GM18498 (cell line): Measurements from ENCODE around the gene KIAA0930.
A peak's percentile ranks its signal among the peaks of the same experiment; 100 is the strongest.

Experiments
- ATAC-seq: cut with Tn5 transposase; IDR thresholded peaks from one replicate; pipeline ENCODE4 v1.9.1; 2021; ENCODE audit warnings: mild to moderate bottlenecking, moderate library complexity; ENCODE audit not compliant: unreplicated experiment

Gene KIAA0930

GRCh38 chr22:45218976-45219375 lies 21.7 kb downstream of the KIAA0930 start:
- ATAC-seq = peak; percentile 45

GRCh38 chr22:45217806-45218205 lies 22.9 kb downstream of the KIAA0930 start:
- ATAC-seq = no peak

DNA sequence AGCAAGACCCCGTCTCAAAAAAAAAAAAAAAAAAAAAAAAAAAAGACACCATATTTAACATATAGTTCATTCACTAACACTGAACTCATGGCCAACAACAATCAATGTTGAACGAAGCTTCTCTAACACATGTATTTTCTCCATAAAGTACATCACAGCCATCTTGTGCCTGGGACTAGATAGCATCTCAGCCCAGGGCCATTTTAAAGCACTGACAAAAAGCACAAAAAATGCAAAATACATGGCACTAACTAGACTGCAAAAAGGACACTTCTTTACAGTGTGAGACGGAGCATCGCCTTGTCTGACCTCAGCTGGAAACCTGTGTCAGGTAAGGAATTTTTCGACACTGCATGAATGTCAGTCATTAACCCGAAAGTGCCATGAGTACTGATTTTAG lies 23.3 kb downstream of the KIAA0930 start:
- no peak for ATAC-seq

DNA sequence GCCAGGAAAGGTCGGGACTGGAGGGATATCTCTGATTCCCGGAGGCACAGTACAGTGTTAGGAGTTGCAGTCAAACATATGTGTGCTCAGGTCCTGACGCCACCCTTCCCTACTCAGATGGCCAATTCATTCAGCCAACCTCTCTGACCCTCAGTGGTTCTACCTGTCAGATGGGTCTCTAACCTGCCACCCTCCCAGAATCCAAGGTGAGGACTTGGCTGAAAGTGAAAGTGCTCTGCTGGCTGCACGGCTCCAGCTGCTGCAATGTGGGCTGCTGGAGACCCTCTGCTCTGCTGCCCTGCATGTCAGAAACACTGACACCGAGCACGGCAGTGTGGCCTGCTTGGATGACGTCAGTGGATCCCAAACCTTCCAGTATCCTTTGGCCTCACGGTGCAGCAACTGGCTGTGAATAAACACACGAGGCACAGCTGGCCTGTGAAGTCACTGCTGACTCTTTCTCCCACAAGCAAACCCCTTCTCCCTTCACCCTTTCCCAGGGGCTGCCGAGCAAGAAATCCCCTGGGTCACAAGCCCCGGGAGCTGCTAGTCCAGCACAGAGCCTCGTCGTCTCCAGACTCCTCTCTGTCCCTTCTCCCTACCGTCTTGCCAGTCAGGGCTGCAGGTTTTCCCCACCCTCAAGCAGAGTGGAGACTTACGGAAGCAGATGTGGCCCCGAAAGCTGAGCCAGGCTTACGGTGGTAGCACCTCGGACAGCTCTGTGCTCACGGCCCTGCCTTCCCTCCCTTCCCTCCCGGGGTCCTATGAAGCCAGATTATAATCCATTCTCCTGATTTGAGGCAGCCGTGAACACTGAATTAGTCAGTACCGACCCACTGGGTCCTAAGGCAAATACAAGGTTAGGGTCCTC lies 24.3 kb downstream of the KIAA0930 start:
- no peak for ATAC-seq

DNA sequence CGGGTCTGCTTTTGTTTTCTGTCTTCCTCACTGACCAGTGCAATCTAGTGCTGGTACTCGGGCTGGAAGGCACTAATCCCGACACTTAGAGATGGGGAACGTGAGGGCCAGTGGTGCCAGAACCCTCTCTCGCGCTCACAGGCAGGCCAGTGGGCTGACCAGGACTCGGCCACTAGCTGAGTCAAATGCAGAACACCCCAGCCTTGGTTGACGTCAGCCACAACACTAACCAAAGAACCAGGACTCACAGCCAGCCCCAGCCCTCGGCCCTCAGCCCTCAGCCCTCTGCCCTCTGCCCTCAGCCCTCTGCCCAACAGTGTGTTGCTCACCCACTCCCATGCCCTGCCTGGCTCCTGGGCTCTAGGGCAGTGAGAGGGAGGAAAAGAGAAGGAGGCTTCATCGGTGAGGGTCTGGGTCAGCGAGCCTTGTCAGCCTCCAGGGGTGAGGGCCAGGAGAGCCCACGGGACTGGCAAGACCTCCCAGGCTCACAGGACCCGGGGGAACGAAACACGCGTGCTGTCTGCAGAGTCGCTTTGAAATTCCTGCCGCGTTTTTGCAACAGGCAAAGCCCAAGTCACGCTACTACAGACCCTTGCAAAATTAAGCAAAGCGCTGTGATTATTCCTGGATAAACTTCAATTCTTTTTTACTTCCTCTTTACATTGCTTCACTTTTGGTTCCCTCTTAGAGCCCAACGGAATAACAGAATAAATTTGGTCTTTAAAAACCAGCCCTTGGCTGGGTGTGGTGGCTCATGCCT lies 27.5 kb downstream of the KIAA0930 start:
- ATAC-seq = no peak

- ATAC-seq = no peak
These were observed 28.4 kb downstream of the KIAA0930 start for GRCh38 chr22:45212306-45212709.

- ATAC-seq = no peak
These were observed 28.8 kb downstream of the KIAA0930 start for GRCh38 chr22:45211848-45212247.

DNA sequence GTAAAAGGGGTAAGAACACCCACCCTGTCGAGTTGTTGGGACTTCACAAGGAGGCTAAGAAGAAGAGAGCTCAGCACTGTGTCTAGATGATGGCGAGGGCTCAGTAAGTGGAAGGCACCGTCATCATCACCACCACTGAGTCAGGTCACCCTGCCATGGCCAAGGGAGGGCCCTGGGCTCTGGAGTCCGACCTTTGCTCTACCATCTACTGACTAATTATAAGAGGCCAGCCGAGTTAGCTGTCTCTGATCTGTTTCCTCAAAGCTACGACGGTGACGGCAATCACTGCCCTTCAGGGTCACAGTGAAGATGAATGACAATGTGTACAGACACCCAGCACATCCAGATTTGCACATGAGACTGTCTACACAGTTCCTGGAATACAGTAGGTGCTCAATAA lies 29.3 kb downstream of the KIAA0930 start:
- no peak for ATAC-seq

DNA sequence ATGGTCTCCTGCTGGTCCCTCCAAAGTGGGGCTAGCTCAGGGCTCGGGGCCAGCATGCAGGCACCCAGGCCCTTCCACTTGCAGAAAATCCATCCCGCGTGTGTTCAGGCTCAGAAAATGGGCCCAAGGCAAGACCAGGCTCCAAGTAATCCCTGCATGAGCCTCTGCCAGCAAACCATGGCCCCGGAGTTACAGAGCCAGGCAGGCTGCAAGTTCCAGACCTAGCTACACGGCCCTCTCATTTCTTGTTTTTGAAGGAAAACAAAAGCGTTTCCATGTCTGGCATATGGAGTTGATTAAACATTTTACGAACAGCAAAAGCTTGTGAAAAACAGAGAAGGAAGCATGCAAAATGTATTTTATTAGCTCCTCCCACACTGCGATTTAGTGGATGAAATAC lies 29.7 kb downstream of the KIAA0930 start:
- ATAC-seq = no peak

GRCh38 chr22:45210577-45210976 lies 30.1 kb downstream of the KIAA0930 start:
- ATAC-seq = no peak

DNA sequence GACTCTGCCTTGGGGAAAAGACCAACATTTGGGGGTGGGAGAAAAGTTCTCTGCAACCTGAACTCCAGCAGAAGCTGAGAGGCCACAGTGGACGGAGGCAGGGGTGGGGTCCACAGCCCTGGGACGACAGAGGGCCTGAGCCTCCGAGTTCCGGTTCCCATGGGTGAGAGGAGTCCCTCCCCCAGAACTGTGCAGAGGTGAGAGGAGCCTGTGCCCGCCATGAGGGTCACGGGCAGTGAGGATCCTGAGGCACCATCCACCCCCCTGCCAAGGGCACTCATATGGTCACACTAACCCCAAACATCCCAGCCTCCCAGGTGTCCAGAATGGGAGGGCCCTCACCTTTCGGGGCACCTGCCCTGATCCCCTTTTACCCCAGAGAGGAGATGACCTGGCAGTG lies 30.5 kb downstream of the KIAA0930 start:
- ATAC-seq = no peak

- no peak for ATAC-seq
These were observed 31.5 kb downstream of the KIAA0930 start for GRCh38 chr22:45208993-45209838.

- ATAC-seq = no peak
These were observed 32.0 kb downstream of the KIAA0930 start for GRCh38 chr22:45208696-45208992.

GRCh38 chr22:45207981-45208664 lies 32.6 kb downstream of the KIAA0930 start:
- ATAC-seq = no peak

DNA sequence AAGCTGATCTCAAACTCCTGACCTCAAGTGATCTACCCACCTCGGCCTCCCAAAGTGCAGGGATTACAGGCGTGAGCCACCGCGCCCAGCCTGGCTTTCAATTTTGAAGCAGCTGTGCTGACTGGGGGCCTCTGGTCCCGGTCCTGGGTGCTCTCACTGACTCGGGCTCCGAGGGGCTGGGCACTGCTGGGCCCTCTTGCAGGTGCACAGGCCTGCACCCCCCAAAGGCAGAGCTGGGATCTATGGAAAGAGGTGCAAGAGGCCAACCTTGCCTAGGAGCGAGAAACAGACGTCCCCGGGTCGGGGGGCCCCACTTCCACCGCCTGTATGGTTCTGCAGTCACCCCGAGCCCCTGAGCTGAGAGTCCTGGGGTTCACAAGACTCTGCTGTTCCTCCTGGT lies 33.2 kb downstream of the KIAA0930 start:
- no peak for ATAC-seq

DNA sequence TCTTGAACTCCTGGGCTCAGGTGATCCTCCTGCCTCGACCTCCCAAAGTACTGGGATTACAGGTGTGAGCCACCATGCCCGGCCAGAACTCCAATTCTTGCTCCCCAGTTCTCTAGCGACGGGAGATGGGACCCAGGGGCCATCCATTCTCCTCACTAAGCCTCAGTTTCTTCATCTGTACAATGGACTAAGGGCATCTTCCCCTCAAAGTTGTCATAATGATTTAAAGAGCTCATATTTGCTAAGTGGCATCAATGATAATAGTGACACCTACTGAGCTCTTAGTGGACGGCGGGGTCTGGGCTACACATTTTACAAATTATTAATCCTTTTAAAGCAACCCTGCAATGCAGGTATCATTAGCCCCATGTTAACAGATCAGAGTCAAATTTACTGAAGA lies 34.5 kb downstream of the KIAA0930 start:
- no peak for ATAC-seq

GRCh38 chr22:45205276-45205925 lies 35.3 kb downstream of the KIAA0930 start:
- ATAC-seq = no peak

GRCh38 chr22:45204819-45205218 lies 35.9 kb downstream of the KIAA0930 start:
- no peak for ATAC-seq

DNA sequence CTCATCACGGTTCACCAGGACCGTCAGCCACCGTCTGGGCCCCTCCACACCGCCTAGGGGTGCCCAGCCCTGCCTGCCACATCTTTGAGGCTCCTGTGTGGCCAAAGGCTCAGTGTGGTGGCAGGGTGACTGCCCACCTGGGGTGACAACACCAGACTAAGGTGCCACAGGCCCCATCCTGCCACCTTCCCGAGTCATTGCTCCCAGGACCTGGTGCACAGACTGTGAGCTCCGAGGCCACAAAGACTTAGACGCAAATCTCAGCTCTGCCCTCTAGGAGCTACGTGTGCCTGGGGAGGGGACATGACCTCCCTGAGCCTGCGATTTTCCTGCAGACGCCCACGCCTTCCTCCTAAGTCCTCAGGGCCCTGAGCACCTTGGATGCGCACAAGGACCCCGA lies 36.5 kb downstream of the KIAA0930 start:
- no peak for ATAC-seq

DNA sequence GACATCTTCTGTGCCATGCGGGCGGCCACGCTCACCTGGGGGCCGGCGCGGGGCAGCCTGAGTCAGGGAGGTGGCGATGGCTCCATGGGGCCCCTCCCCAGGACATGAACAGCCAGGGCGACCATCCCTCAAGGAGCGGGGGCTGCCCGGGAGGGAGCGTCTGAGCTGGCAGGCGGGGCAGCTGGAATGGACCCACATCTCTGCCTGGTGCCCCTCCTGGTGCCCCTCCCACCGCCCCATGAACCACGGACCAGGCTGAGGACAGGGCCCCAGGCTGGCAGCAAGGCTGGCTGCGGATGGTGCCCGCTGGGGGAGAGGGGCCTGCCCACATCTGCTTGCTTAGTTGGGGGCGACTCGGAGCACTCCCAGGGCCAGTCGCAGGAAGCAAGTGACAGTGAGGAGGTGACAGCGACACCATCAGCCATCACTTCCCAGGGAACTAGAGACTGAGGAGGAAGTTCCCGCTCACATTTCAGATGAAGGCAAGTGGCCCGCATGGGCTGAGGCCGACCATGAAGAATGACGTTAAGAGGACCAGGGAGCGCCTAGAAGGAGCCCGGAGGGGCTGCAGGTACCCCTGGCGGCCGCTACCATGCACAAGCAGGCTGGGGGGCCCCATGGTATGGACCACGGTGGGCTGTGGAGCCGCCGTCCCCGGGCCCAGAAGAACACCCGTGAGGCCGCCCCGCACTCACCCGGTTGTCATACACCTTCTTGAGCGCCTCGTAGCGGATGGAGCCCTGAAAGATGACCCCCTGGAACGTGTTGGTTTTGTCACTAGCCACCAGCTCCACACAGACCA lies 37.3 kb downstream of the KIAA0930 start:
- no peak for ATAC-seq
